CD1c-positive myeloid dendritic cell (primary cell): ENCODE measurements around the gene OTOGL.
"Not testable (repeated sequence)": the region's sequence is repeated elsewhere in the genome, so short reads cannot be mapped to it uniquely, and the experiment has no call there.

Experiments
- DNase-seq: peaks from one replicate; pipeline ENCODE4 v3.0.0-alpha.2; 2016; ENCODE audit errors: extremely low spot score

The OTOGL gene

DNA sequence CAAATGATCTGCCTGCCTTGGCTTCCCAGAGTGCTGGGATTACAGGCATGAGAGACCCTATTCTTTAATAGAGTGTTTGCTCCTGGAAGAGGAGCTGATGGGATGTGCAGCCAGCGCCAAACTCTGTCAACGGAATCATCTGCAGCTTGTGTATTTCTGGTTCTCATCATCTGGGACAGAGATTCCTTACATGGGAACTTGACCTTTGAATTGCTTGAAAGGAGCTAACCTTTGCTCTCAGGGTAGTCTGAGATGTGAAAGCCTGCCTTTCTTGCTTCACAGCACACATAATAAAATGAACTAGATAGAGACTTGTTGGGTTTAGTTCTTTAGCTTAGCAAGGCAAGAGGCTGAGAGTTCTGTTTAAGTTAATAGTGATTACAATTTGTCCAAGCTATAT, 120.0 kb downstream of the OTOGL start:
- DNase-seq, result no peak

DNA sequence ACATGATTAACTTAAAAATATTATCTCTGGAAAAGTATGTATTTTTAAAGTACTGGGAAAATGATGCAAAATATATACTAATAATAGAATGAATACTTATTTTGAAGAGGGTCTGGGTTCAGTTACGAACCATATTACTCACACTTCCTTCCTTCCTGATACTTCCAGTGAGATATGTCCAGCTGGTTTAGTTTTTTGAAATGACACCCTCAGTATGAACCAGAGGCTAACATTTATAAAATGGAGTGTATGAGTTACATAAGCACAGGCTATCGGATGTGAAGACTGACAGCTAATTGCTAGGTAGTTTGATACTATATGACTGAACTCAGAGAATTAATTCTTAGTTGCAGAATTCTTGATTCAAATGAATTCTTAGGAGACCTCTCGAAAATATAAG, 122.9 kb downstream of the OTOGL start:
- no peak for DNase-seq

DNA sequence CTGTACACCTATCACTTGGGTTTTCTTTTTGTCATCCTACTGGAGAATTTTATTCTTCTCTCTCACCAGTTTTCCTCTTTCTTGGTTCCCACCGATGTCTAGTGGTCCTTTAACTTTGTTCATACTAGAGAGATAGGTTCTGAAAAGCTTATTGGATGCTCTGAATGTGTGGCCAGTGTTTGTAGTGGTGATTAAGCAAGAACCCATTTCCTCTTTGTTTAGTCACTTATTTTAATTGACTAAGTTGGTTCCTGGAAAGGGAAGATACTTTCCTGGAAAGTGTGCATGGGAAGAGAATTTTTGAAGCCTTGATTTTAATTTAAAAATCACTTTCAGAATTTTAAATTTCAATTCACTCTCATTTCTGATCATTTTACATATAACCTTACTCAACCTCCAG, 127.2 kb downstream of the OTOGL start:
- DNase-seq, result peak; percentile 32

DNA sequence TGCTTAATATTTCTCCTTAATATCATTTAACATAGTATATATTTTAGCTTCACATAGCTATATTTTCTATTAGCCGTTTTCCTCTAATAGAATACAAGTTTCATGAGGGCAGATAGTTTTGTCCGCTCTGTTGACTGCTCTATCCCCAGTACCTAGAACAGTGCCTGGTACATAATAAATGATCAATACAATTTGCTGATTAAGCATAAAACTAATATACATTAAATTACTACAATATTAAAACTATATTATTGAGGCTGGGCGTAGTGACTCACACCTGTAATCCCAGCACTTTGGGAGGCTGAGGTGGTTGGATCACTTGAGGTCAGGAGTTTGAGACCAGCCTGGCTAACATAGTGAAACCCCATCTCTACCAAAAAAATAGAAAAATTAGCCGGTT, 128.6 kb downstream of the OTOGL start:
- not testable (repeated sequence) for DNase-seq

DNA sequence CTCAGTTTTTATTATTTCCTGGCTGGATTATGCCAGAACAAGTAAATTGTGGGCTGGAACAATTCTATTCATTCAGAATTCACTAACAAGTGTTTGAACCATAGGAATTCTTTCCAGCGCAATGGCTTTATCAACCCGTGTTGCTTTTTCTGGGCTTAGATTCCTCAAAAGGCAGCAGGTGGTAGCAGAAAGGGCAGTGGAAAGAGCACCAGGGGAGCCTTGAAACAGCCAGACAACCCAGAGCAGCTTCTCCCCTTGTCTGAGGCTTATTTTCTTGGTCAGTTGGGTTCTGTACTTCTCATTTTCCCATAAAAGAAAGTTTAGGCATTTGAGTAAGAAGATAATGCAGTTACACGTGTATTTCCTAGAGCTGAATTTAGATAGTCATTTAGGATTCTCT, 130.7 kb downstream of the OTOGL start:
- no peak for DNase-seq

DNA sequence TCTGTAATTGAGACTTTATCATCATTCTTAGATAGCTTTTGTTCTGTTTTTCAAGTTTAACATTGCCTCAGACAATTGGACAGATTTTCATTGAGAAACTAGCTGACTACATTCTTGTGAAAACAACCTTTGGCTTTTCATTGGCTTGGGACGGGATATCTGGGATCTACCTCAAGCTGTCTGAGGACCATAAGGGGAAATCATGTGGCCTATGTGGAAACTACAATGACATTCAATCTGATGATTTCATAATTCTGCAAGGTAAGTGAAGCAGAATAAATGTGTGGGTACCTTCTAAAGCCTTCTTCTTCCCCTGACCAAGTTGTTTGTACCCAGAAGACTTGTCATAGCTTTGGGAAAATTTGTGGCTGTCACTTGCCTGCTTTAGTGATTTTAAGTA, 133.5 kb downstream of the OTOGL start:
- DNase-seq, result no peak

DNA sequence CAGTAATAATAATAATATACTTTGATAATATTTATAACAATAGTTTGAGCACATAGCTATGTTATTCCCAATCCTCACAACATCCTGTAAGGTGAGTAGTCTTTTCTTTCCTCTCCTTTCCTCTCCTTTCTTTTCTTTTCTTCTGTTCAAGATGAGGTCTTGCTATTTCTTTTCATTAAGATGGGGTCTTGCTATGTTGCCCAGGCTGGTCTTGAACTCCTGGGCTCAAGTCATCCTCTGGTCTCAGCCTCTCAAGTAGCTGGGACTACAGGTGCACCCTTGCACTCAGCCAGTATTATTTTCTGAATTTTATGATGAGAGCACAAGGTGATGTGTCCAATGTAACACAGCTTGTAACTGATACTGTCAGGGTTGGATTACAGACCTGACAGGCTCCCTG, 134.6 kb downstream of the OTOGL start:
- DNase-seq, result no peak

DNA sequence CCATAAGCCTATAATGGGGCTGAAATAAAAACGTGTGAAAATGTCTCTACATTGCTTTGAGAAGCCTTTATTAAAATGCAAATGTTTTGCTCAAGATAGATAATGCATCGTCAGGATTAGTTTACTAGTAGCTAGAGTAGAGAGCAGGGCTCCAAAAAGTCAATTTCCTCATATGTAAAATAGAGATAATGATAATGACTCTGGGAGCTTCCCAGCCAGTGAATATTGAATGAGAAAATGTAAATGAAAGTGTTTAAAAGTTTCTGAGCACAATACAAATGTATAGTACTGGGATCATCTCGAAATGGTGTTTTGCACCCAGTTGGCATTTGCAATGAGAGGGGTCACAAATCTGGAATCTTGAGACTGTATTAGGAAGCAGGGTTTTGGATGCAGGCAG, 135.3 kb downstream of the OTOGL start:
- DNase-seq, result no peak

DNA sequence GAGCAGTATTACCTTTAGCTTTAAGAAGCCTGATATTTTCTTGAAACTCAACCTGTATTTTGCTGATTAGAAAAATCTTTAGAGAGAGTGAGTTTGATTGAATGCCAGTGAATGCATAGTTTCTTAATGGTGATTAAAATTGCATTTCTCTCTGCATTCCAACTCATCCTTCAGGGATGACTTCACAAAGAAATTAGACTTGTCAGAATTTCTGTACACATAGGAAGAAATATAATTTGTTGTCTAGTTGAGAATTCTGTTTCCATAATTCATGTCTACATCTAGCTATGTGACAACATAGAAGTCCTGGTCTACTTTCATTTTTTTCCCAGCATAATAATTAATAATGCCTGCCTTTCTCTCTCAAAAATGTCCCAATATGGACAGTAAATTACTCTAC, 136.6 kb downstream of the OTOGL start:
- no peak for DNase-seq

DNA sequence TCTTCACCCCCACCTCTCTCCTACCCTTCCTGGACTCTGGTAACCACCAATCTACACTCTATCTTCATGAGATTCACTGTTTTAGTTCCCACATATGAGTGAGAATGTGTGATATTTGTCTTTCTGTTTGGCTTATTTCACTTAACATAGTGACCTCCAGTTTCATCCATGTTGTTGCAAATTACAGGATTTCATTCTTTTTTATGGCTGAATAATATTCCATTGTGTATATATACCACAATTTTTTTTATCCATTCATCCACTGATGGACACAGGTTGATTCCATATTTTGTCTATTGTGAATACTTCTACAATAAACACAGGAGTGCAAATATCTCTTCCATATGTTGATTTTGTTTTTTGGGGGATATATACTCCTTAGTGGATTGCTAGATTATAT, 140.5 kb downstream of the OTOGL start:
- no peak for DNase-seq

DNA sequence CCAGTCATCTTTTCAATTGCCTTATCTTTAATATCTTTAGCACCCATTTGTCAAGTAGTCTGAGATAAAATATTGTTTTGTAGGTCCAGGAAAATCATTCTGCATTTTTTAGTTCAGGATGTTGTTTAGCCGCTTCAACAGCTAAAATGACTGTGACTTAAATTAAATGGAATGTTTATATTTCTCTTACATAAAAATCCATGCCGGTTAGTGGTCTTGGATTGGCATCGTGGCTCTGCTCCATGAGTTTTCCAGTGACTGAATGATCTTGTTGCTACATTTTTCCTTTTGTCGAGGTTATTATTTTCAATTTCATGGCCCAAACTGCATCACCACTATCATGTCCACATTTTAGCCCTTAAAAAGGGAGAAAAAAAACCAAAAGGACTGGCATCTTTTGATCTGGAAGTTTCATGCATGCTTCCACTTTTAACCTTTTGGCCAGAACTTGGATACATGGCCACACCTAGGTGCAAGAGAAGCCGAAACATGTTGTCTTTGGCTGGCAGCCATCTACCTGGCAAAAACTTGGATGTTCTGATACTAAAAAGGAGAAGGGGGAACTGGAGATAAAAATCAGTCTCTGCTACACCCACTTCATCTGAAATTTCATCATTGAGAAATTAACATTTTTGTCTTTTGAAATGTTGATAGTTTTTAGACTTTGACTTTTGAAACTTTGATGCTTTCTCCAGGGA, 142.4 kb downstream of the OTOGL start:
- DNase-seq, result no peak

DNA sequence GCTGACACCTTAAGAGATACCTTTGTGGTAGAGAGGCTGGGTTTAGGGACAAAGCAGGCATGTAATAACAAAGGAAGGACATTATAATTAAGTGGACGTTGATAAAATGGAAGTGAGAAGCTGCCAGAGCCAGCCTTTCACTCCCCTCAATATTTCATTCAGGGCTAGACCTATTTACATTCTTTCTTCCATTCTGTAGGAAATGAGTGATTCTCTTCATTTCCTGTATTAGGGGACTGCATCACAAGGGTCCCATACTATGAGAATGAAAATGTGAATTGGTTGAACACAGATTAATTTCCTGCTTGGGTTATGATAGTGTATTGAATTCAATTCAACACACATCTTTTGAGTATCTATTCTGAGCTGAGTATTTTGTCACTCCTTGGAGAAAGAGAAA, 143.0 kb downstream of the OTOGL start:
- DNase-seq, result no peak

DNA sequence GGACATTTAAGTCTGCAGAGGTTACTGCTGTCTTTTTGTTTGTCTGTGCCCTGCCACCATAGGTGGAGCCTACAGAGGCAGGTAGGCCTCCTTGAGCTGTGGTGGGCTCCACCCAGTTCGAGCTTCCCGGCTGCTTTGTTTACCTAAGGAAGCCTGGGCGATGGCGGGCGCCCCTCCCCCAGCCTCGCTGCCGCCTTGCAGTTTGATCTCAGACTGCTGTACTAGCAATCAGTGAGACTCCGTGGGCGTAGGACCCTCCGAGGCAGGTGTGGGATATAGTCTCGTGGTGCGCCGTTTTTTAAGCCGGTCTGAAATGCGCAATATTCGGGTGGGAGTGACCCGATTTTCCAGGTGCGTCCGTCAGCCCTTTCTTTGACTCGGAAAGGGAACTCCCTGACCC, 150.2 kb downstream of the OTOGL start:
- DNase-seq, result not testable (repeated sequence)

DNA sequence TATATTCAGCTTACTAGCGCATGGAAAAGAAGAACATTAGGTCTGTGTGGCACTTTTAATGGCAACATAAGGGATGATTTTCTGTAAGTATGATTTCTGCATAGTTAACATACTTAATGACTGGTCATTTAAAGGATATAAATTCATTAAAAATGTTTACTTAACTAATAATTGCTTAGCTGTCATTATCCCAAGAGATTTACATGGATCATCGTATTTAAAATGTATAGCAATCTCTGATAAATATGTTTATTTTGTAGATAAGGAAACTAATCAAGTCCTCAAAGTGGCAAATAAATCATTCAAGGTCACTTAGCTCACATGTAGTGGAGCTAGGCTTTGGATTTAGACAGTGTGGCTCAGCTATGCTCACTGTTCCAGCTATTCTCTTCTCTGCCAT, 158.6 kb downstream of the OTOGL start:
- no peak for DNase-seq

DNA sequence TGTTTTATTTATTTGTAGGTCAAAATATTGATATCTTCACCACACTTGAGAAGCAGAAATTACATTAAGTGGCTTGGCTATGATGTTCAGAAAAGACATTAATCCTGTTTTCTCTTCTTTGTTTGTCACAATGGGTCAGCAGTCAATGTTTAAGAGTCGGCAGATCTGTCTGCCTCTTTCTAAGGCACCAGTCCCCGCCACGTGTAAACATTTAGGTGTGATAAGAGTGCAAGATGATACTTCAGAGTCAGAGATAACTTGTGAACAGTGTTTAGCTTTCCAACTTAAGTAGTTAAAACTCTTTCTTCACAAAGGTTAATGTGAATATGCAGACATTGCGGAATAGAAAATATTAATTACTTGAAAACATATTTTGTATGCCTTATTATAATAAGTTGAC, 160.9 kb downstream of the OTOGL start:
- DNase-seq, result no peak

DNA sequence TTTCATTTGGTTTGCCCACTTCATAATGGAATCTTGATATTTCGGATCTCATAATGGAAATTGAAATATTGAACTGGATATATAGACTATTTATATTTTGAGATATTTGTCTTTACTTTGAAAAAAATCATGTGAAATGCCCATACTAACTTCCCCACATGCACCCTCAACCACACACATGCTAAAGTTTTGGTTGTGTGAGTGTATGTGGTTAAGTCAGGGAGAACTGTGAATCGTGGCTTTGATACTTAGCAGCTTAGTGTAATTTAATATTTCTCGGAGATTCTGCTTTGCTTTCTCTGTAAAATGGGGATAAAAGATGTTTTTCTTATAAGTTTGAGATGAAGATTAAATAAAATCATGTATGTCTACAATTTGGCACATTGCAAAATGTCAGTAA, 162.1 kb downstream of the OTOGL start:
- no peak for DNase-seq

DNA sequence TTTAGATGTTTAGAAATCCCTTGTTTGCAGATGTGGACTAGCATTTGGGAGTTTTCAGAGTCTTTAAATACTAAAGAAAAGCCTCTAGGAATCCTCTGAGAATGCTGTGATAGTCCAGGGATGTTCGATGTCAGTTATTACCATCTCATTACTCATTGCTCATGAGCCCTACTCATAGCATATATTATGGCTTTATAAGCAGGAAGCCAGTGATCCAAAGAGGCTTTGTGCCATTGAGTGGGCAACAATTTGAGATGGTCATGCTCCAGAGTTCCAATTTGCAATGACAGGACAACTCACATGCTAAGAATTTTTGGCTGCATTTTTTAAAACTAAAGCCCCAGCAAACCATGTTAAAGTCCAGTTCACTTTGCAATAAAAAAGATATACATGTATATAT, 163.0 kb downstream of the OTOGL start:
- no peak for DNase-seq

DNA sequence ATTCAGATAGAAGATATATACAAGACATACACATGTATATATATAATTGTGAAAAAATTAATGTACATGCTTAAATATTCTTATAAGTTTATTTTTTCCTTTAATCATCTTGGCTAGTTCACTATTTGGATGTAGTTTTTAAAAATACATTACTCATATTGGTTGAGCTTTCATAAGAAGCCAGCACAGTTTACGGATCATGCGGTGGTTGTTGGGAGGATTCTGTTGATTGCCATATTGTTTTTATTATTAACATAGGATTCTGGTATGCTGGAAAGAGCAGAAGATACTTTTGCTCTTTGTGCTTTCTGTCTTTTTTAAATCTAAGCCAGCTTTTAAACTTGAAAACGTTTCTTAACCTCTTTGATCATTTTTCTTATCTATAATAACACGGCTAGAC, 163.4 kb downstream of the OTOGL start:
- no peak for DNase-seq

DNA sequence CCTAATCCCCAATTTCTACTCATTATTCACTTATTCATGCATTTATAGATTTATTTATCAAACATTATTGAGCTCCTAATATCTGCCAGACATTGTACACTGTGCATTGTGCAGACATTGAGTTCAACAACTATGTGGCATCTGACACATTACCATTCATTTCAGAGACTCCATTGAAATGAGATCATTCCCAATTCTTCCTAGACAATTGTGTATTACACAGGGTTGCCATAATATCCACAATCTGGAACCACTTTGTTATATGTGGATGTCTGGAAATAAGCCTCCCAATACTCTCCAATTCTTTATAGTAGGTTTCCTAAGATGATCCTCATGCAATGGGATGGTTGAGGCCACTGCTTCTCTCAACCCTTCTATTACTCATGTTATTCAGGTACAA, 165.0 kb downstream of the OTOGL start:
- no peak for DNase-seq

DNA sequence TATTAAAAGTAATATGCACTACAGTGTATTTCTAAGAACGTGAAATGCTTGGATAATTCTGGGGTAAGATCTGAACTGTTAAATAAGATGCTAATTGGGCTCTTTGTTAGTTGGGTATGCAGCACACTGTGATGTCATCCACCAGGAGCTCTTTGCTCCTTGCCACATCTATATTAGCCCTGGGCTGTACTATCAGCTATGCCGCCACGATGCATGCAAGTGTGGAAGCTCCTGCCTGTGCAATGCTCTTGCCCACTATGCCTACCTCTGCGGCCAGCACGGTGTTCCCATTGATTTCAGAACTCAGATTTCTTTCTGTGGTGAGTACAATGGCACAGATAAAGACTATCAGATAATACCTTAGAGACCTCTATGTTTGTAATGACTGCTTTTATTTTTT, 165.6 kb downstream of the OTOGL start:
- DNase-seq, result no peak

DNA sequence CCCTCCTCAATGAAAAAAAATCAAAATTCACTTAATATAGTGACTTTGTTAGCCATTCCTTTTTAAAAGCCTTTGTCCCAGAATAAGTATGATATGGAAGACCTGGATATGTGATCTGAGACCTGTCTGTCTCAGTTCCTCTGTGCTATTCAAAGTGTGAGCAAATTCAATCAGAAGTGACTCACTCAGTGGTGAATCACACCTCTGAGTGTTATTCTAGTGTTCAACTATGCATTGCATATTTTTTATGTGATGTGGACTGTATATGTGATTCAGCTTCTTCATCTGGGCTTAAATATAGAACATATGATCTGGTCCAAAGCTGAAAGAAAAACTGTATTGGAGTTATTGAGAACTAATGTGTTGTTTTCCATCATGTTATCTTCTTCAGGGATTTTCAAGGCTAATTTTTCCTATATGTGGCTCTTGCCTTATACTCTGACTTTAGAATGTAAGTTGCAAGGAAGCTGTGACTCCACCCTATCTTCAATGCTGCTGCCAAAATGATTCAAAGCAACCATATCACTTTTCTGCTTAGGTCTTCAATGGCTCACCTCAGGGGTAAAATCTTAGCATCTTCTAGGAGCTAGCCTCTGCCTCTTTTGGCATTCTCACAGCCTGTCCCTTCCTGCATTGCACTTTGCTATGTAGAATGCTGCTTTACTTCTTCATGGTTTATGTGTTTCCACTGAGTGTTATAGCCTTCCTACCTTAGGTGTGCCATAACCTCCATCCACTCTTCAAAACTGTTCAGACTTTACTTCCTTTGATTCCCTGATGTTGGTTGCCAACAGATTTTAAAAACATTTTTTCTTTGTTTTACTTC, 169.8 kb downstream of the OTOGL start:
- no peak for DNase-seq

DNA sequence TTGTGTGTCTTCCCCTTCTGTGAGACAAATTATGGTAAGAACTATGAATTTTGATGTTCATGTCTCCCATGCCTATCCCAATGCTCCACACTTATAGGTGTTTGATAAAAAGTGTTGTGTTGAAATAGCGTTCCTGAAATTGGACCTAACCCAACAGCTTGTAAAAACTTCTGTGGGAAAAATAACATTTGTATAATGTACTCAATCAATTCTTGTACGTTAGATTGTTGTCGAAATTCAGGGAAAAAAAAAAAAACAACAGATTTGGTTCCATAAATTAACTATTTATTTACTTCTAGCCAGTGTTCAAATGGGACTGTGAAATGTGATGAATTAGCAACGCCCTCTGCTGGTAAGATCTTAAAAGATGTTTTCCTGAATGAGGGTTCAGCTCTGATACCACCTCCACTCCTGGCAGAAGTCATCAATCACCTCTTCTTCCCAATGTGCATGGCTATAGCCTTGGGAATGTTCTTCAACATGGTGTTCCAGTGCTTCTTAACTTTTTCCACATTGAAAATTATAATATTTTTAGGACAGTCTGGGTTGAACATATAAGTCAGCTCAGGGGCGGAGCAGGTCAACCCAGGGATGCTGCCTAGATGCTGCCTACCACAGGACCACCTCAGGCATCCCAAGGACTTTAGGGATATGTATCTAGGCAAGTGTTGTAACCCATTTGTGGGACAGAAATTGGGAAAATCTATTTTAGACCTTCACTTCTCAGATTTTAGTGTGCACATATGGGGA, 170.6 kb downstream of the OTOGL start:
- peak; percentile 37 for DNase-seq

DNA sequence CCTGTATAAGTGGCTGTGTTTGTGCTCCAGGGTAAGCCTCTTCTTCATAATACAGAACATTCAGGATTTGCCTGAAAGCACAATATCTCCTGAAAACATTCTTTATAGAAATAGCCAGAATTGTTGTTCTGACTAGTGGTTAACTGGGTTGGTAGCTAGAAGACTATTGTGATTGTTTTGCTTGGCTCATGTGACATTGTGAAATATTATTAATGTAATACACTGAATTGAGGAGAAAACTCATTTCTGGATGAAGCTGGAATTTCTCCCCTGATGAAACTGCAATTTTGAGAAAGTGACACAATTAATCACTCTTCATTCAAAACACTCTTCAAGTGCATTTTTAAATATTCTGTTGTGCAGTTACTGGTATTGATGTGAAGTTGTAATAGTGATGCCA, 172.4 kb downstream of the OTOGL start:
- no peak for DNase-seq
